Testis (tissue), 2 donors: ENCODE measurements around the gene SLC16A12.

Experiments used
- POLR2A ChIP-seq: fragments of 450-650 bp; IDR thresholded peaks from one replicate; pipeline ENCODE4 v1.6.1; 2017; ENCODE audit warnings: antibody characterized with exemption, mild to moderate bottlenecking, moderate library complexity
- TF ChIP-seq, protein P1 (sequence below), 3 experiments: fragments of 450-650 bp in 2 of 3; fragments of 200-600 bp in 1 of 3; sonication (generic) in 1 of 3; IDR thresholded peaks; one replicate each; pipeline ENCODE4 v1.5.1; 2016 to 2019; ENCODE audit warnings: antibody characterized with exemption in 3 of 3, mild to moderate bottlenecking in 2 of 3, moderate library complexity in 1 of 3

DNA sequence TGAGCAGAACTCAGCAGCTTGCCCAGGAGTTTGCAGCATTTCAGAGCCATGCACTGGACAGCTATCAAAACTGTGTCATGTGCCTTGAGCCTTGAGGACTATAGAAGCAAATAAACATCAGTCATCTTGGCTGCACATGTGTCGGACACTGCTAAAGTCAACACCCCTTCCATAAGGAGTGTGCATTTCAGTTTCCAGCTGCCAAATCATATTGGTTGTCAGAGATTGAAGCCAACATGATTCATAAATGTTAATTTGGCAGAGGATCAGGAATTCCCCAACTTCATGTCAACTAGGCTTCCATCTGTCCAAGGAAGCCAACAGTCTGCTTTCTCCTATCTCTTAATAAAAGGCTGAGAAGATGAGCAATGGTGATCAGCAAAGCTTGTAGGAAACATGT lies 32.8 kb downstream of the SLC16A12 start:
- TF ChIP-seq, protein P1, sequence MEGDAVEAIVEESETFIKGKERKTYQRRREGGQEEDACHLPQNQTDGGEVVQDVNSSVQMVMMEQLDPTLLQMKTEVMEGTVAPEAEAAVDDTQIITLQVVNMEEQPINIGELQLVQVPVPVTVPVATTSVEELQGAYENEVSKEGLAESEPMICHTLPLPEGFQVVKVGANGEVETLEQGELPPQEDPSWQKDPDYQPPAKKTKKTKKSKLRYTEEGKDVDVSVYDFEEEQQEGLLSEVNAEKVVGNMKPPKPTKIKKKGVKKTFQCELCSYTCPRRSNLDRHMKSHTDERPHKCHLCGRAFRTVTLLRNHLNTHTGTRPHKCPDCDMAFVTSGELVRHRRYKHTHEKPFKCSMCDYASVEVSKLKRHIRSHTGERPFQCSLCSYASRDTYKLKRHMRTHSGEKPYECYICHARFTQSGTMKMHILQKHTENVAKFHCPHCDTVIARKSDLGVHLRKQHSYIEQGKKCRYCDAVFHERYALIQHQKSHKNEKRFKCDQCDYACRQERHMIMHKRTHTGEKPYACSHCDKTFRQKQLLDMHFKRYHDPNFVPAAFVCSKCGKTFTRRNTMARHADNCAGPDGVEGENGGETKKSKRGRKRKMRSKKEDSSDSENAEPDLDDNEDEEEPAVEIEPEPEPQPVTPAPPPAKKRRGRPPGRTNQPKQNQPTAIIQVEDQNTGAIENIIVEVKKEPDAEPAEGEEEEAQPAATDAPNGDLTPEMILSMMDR (IDR thresholded peaks at IDR 0.05), result no peak
- TF ChIP-seq POLR2A, result no peak
